Measurements from ENCODE around the gene TNIK. TPM values are rescaled to one million over a fixed set of nuclear protein-coding genes. Genes with fewer than 3 reads are reported as not detected.

TNIK gene
- total RNA-seq, 1 donor from 2014 or later: 38.1 TPM

GRCh38 chr3:171266034-171266739 lies 194.0 kb downstream of the TNIK start:
- Mint-ChIP-seq H3K4me1 (ENCODE audit: unreplicated experiment) (peaks cover 3% of the 10 kb centered on the region), H3K36me3 (no peaks in the 10 kb centered on the region), H3K9me3 (no peaks in the 10 kb centered on the region), H3K27me3 (peaks cover 14% of the 10 kb centered on the region), H3K27ac (no peak overlapping the region), H3K4me3 (no peak overlapping the region)
- TF ChIP-seq CTCF (conservative IDR thresholded peaks at IDR 0.05): no peak
- no peak for DNase-seq (ENCODE audit: extremely low spot score, unreplicated experiment)

- no peak overlapping the region for H3K4me3 Mint-ChIP-seq
- no peak for TF ChIP-seq CTCF (conservative IDR thresholded peaks at IDR 0.05)
- no peak for DNase-seq (ENCODE audit: extremely low spot score, unreplicated experiment)
- H3K36me3 Mint-ChIP-seq: peaks cover 3% of the 10 kb centered on the region
- no peak overlapping the region for H3K27ac Mint-ChIP-seq
- H3K4me1 Mint-ChIP-seq (ENCODE audit: unreplicated experiment): peaks cover 3% of the 10 kb centered on the region
- peaks cover 20% of the 10 kb centered on the region for H3K27me3 Mint-ChIP-seq
- H3K9me3 Mint-ChIP-seq: no peaks in the 10 kb centered on the region
These were observed 195.4 kb downstream of the TNIK start for GRCh38 chr3:171264758-171265157.

GRCh38 chr3:171262431-171262830 lies 197.8 kb downstream of the TNIK start:
- TF ChIP-seq CTCF (conservative IDR thresholded peaks at IDR 0.05): no peak
- H3K4me3 Mint-ChIP-seq: no peak overlapping the region
- H3K36me3 Mint-ChIP-seq: peaks cover 3% of the 10 kb centered on the region
- H3K27me3 Mint-ChIP-seq: peaks cover 24% of the 10 kb centered on the region
- peaks cover 3% of the 10 kb centered on the region for H3K4me1 Mint-ChIP-seq (ENCODE audit: unreplicated experiment)
- no peaks in the 10 kb centered on the region for H3K9me3 Mint-ChIP-seq
- H3K27ac Mint-ChIP-seq: no peak overlapping the region
- no peak for DNase-seq (ENCODE audit: extremely low spot score, unreplicated experiment)

GRCh38 chr3:171261487-171261886 lies 198.7 kb downstream of the TNIK start:
- H3K36me3 Mint-ChIP-seq: peaks cover 3% of the 10 kb centered on the region
- TF ChIP-seq CTCF (conservative IDR thresholded peaks at IDR 0.05): no peak
- no peaks in the 10 kb centered on the region for H3K9me3 Mint-ChIP-seq
- DNase-seq (ENCODE audit: extremely low spot score, unreplicated experiment): no peak
- peaks cover 3% of the 10 kb centered on the region for H3K4me1 Mint-ChIP-seq (ENCODE audit: unreplicated experiment)
- H3K27me3 Mint-ChIP-seq: peaks cover 24% of the 10 kb centered on the region
- no peak overlapping the region for H3K4me3 Mint-ChIP-seq
- peak overlapping the region; percentile 62 for H3K27ac Mint-ChIP-seq

GRCh38 chr3:171260899-171261298 lies 199.3 kb downstream of the TNIK start:
- Mint-ChIP-seq H3K9me3 (no peaks in the 10 kb centered on the region), H3K27ac (no peak overlapping the region), H3K36me3 (peaks cover 3% of the 10 kb centered on the region), H3K27me3 (peaks cover 27% of the 10 kb centered on the region), H3K4me3 (no peak overlapping the region), H3K4me1 (ENCODE audit: unreplicated experiment) (peaks cover 8% of the 10 kb centered on the region)
- DNase-seq (ENCODE audit: extremely low spot score, unreplicated experiment): no peak
- TF ChIP-seq CTCF (conservative IDR thresholded peaks at IDR 0.05): no peak
